Right lobe of liver (tissue), 4 donors: ENCODE measurements around the gene ROCK2.

Experiments used
- POLR2A ChIP-seq: fragments of 450-650 bp; IDR thresholded peaks from one replicate; pipeline ENCODE4 v1.6.1; 2017; ENCODE audit warnings: antibody characterized with exemption, mild to moderate bottlenecking
- TF ChIP-seq, protein P1 (sequence below), 4 donors: fragments of 200-600 bp in 3 of 4; fragments of 450-650 bp in 1 of 4; IDR thresholded peaks; one replicate each; pipeline versions ENCODE4 v1.5.1 to v1.8.0; 2016 to 2022; ENCODE audit warnings: antibody characterized with exemption in 4 of 4, mild to moderate bottlenecking in 2 of 4
- donor health status: DM: no; HTN: no; CAD: no.
- donor health status: DM: no; HTN: no; CAD: no.
- donor health status: DM: no; HTN: yes; CAD: no.

DNA sequence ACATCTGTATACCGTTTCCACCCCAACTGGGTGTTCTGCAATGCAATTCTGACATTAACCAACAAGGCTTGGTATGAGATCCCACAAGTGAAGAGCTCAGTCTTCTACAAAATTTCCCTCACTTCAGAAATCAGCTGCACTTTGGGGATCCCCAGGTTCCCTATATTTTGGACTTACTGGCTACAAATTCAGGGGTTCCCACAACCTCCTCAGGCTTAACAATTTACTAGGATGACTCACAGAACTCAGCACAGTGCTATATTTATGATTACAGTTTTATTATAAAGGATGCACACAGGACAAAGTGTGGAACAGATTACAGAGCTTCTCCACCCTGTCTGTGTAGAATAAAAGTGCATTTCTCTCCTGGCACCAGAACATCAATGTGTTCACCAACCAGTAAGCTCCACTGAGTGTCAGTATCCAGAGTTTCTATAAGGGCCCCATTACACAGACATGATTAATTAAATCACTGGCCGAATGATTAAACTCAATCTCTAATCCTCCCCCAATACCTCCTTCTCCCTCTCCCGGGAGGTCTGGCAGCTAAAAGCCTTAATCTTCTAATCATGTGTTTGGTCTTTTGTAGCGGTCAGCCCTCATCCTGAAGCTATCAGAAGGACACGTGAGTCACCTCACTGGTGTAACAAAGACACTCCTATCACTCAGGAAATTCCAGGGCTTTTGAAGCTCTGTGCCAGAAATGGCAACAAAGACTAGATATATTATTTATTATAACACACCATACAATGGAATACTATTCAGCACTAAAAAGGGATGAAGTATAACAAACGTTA is 104.6 kb downstream of the ROCK2 start:
- TF ChIP-seq, protein P1, sequence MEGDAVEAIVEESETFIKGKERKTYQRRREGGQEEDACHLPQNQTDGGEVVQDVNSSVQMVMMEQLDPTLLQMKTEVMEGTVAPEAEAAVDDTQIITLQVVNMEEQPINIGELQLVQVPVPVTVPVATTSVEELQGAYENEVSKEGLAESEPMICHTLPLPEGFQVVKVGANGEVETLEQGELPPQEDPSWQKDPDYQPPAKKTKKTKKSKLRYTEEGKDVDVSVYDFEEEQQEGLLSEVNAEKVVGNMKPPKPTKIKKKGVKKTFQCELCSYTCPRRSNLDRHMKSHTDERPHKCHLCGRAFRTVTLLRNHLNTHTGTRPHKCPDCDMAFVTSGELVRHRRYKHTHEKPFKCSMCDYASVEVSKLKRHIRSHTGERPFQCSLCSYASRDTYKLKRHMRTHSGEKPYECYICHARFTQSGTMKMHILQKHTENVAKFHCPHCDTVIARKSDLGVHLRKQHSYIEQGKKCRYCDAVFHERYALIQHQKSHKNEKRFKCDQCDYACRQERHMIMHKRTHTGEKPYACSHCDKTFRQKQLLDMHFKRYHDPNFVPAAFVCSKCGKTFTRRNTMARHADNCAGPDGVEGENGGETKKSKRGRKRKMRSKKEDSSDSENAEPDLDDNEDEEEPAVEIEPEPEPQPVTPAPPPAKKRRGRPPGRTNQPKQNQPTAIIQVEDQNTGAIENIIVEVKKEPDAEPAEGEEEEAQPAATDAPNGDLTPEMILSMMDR (IDR thresholded peaks at IDR 0.05): no peak
- TF ChIP-seq POLR2A: no peak
